Activated CD8-positive, alpha-beta memory T cell treated with anti-CD3 and anti-CD28 coated beads for 1 hour (primary cell): ENCODE results near the gene TPSAB1.

ENCODE experiments used
- DNase-seq, 2 donors: peaks; one replicate each; pipeline ENCODE4 v3.0.0-alpha.2; 2020; ENCODE audit warnings: low read depth in 1 of 2; ENCODE audit errors: extremely low read depth in 1 of 2

The TPSAB1 gene

GRCh38 chr16:1282324-1282973, 41.9 kb downstream of the TPSAB1 start:
- no peak for DNase-seq

- no peak for DNase-seq
These were observed 42.8 kb downstream of the TPSAB1 start for GRCh38 chr16:1283296-1283695.

GRCh38 chr16:1283996-1284616, 43.6 kb downstream of the TPSAB1 start:
- DNase-seq = no peak

GRCh38 chr16:1285669-1286512, 45.4 kb downstream of the TPSAB1 start:
- no peak for DNase-seq

- DNase-seq = no peak
These were observed 46.1 kb downstream of the TPSAB1 start for GRCh38 chr16:1286513-1287094.

- no peak for DNase-seq
These were observed 47.6 kb downstream of the TPSAB1 start for GRCh38 chr16:1287982-1288670.

- DNase-seq = no peak
These were observed 48.4 kb downstream of the TPSAB1 start for GRCh38 chr16:1288813-1289476.

GRCh38 chr16:1289477-1289866, 49.0 kb downstream of the TPSAB1 start:
- no peak for DNase-seq

GRCh38 chr16:1290063-1290501, 49.6 kb downstream of the TPSAB1 start:
- no peak for DNase-seq

- DNase-seq = no peak
These were observed 50.5 kb downstream of the TPSAB1 start for GRCh38 chr16:1290860-1291575.

- DNase-seq = no peak
These were observed 51.1 kb downstream of the TPSAB1 start for GRCh38 chr16:1291576-1291974.
